ENCODE results near the gene LYRM4. TPM values are rescaled to one million over a fixed set of nuclear protein-coding genes. Genes with fewer than 3 reads are reported as not detected.

LYRM4 gene
- polyA plus RNA-seq, 2 of the 4 experiments (the other 2 are of a cell fraction): 25.6 to 43.3 TPM

- POLR2A ChIA-PET: no interaction called here
- no peak for TF ChIP-seq KDM1A (IDR thresholded peaks at IDR 0.05; ENCODE audit: low read depth)
- TF ChIP-seq NR3C1 (IDR thresholded peaks at IDR 0.05): no peak
- no peak for TF ChIP-seq HMGXB4 (CRISPR knock-in tag; IDR thresholded peaks at IDR 0.05; ENCODE audit: borderline replicate concordance)
- no peak for TF ChIP-seq RCOR1 (IDR thresholded peaks at IDR 0.05; ENCODE audit: low read depth, low read length)
- TF ChIP-seq CTCF (IDR thresholded peaks at IDR 0.05): no peak
- TF ChIP-seq ZFP36 (IDR thresholded peaks at IDR 0.05; ENCODE audit: borderline replicate concordance, partially characterized antibody): no peak
- 0 out of 3 replicates have a peak, but pooled peaks cover 1% of the 10 kb centered on the region for H3K4me1 ChIP-seq
- no peaks in the 10 kb centered on the region for H3K9me3 ChIP-seq
- H3K4me3 ChIP-seq: no peak overlapping the region
- H3K27ac ChIP-seq: no peak overlapping the region
- DNase-seq (ENCODE audit: low read depth in 1 of 2, low spot score in 1 of 2) (no peak), FAIRE-seq (no peak), ATAC-seq (no peak)
- CTCF ChIA-PET: no interaction called here
- no peak overlapping the region for H3K4me2 ChIP-seq
- 91% methylated on average over 3 of the region's 3 CpGs for WGBS (ENCODE audit: missing lambda C conversion rate)
Observed at GRCh38 chr6:5099537-5099936, 161.2 kb downstream of the LYRM4 start.

- H3K4me2 ChIP-seq: no peak overlapping the region
- WGBS (ENCODE audit: missing lambda C conversion rate): 85% methylated on average over 10 of the region's 14 CpGs
Observed at GRCh38 chr6:5098501-5099270, 162.1 kb downstream of the LYRM4 start.

GRCh38 chr6:5096482-5096881 is 164.3 kb downstream of the LYRM4 start:
- ATAC-seq (no peak), FAIRE-seq (no peak), DNase-seq (ENCODE audit: low read depth in 1 of 2, low spot score in 1 of 2) (no peak)
- Histone ChIP-seq H3K27ac (no peak overlapping the region), H3K4me1 (0 out of 3 replicates have a peak, but pooled peaks cover 5% of the 10 kb centered on the region), H3K9me3 (no peaks in the 10 kb centered on the region), H3K4me3 (no peak overlapping the region), H3K4me2 (no peak overlapping the region)
- ChIA-PET POLR2A (no interaction called here), CTCF (no interaction called here)
- WGBS (ENCODE audit: missing lambda C conversion rate): 83% methylated on average over 2 of the region's 2 CpGs
- TF ChIP-seq POLR2AphosphoS2 (conservative IDR thresholded peaks at IDR 0.05; ENCODE audit: low read length): no peak
- TF ChIP-seq CBX8 (IDR thresholded peaks at IDR 0.05): no peak
- TF ChIP-seq MAFK (IDR thresholded peaks at IDR 0.05; ENCODE audit: partially characterized antibody): no peak
- TF ChIP-seq REST (IDR thresholded peaks at IDR 0.05): no peak
- TF ChIP-seq SREBF2 (IDR thresholded peaks at IDR 0.05): no peak
- no peak for TF ChIP-seq HDAC2 (IDR thresholded peaks at IDR 0.05)
- no peak for TF ChIP-seq RAD21 (conservative IDR thresholded peaks at IDR 0.05 in 1 of 2, IDR thresholded peaks at IDR 0.05 in 1 of 2)
- no peak for TF ChIP-seq HOXB13 (CRISPR knock-in tag; IDR thresholded peaks at IDR 0.05; ENCODE audit: low read depth)
- TF ChIP-seq HMGXB4 (CRISPR knock-in tag; IDR thresholded peaks at IDR 0.05; ENCODE audit: borderline replicate concordance): no peak
- TF ChIP-seq FOSL2 (IDR thresholded peaks at IDR 0.05): no peak
- TF ChIP-seq FOSL2 (CRISPR knock-in tag; IDR thresholded peaks at IDR 0.05): no peak
- TF ChIP-seq CHD4 (IDR thresholded peaks at IDR 0.05; ENCODE audit: borderline replicate concordance): no peak
- TF ChIP-seq EP300 (IDR thresholded peaks at IDR 0.05): no peak
- no peak for TF ChIP-seq TP53 (CRISPR knock-in tag; IDR thresholded peaks at IDR 0.05)
- TF ChIP-seq FOXS1 (CRISPR knock-in tag; IDR thresholded peaks at IDR 0.05): no peak
- TF ChIP-seq BHLHE40 (IDR thresholded peaks at IDR 0.05; ENCODE audit: low read depth, low read length): no peak
- no peak for TF ChIP-seq EHMT2 (IDR thresholded peaks at IDR 0.05; ENCODE audit: low read depth)
- no peak for TF ChIP-seq EHF (CRISPR knock-in tag; IDR thresholded peaks at IDR 0.05)

More at GRCh38 chr6:5098501-5099270, 162.1 kb downstream of the LYRM4 start:
- no peak overlapping the region for H3K4me3 ChIP-seq
- H3K27ac ChIP-seq: no peak overlapping the region
- FAIRE-seq (no peak), DNase-seq (ENCODE audit: low read depth in 1 of 2, low spot score in 1 of 2) (no peak), ATAC-seq (no peak)
- ChIA-PET CTCF (no interaction called here), POLR2A (no interaction called here)
- no peaks in the 10 kb centered on the region for H3K9me3 ChIP-seq
- 0 out of 3 replicates have a peak, but pooled peaks cover 5% of the 10 kb centered on the region for H3K4me1 ChIP-seq
- TF ChIP-seq FOSB (CRISPR knock-in tag; IDR thresholded peaks at IDR 0.05) (no peak), ESRRA (IDR thresholded peaks at IDR 0.05; ENCODE audit: borderline replicate concordance, low read length) (no peak), GATA3 (IDR thresholded peaks at IDR 0.05; ENCODE audit: borderline replicate concordance) (no peak), MYC (IDR thresholded peaks at IDR 0.05; ENCODE audit: borderline replicate concordance, low read length) (no peak), RCOR1 (IDR thresholded peaks at IDR 0.05; ENCODE audit: low read depth, low read length) (no peak), EHF (CRISPR knock-in tag; IDR thresholded peaks at IDR 0.05) (no peak), HOXA7 (CRISPR knock-in tag; IDR thresholded peaks at IDR 0.05) (no peak), BHLHE40 (IDR thresholded peaks at IDR 0.05; ENCODE audit: low read depth, low read length) (no peak)

Data from A549 (cell line).